Panc1 (cell line): ENCODE measurements around the gene TOPORS. TPM values are rescaled to one million over a fixed set of nuclear protein-coding genes. Genes with fewer than 3 reads are reported as not detected.

Source experiments
- ATAC-seq: fragments of 200-7000 bp; cut with Tn5 transposase; 2 replicates; pipeline ENCODE4 v1.9.1; 2020; ENCODE audit warnings: mild to moderate bottlenecking, moderate library complexity
- BruUV-seq: library from RNA; stranded (reverse); fragments of 400-500 nt; replicated peaks from 2 replicates; lab custom pipeline; 2021; lab: Mats Ljungman, UMichigan
- CTCF ChIA-PET: fragments of 300-600 bp; sonication (Branson Sonifier 250); formaldehyde crosslinking; loops from one replicate; lab custom pipeline; 2022; ENCODE audit warnings: antibody characterized with exemption; lab: Charles Lee
- POLR2A ChIA-PET: fragments of 300-600 bp; sonication (Branson Sonifier 250); formaldehyde crosslinking; loops from one replicate; lab custom pipeline; 2022; ENCODE audit warnings: antibody characterized with exemption; lab: Charles Lee
- DNase-seq: peaks from one replicate; pipeline ENCODE4 v3.0.0-alpha.2; 2010; ENCODE audit warnings: low read depth, low spot score
- H3K27ac ChIP-seq: 2 replicates; pipeline ENCODE4 v1.5.1; 2011; ENCODE audit warnings: mild to moderate bottlenecking, low read length, inconsistent platforms
- H3K27me3 ChIP-seq: fragments of 200-500 bp; sonication (Bioruptor generic); 2 replicates; pipeline ENCODE4 v1.6.0; 2014; ENCODE audit warnings: low read length, inconsistent platforms; ENCODE audit not compliant: control insufficient read depth, insufficient read depth
- H3K36me3 ChIP-seq: fragments of 200-500 bp; sonication (Bioruptor generic); 2 replicates; pipeline ENCODE4 v1.5.1; 2014; ENCODE audit warnings: inconsistent platforms, mild to moderate bottlenecking, low read length, moderate library complexity; ENCODE audit not compliant: control insufficient read depth, insufficient read depth
- H3K4me1 ChIP-seq: 2 replicates; pipeline ENCODE4 v1.5.1; 2011; ENCODE audit warnings: inconsistent platforms, mild to moderate bottlenecking, low read length, moderate library complexity; ENCODE audit not compliant: control insufficient read depth, insufficient read depth
- H3K4me3 ChIP-seq, 2 experiments: 2 replicates each; pipeline ENCODE4 v1.5.1; 2011 to 2012; ENCODE audit warnings: low read depth in 2 of 2, low read length in 2 of 2, mild to moderate bottlenecking in 2 of 2, inconsistent platforms in 1 of 2, moderate library complexity in 1 of 2
- H3K9me3 ChIP-seq: fragments of 200-500 bp; sonication (Bioruptor generic); 2 replicates; pipeline ENCODE4 v1.5.1; 2014; ENCODE audit warnings: low read depth, mild to moderate bottlenecking, inconsistent platforms, low read length, moderate library complexity; ENCODE audit not compliant: control insufficient read depth, insufficient read depth
- POLR2AphosphoS5 ChIP-seq: IDR thresholded peaks from 2 replicates; pipeline ENCODE4 v1.6.1; 2012; ENCODE audit warnings: mild to moderate bottlenecking, low read depth, low read length, moderate library complexity
- SIN3A ChIP-seq: IDR thresholded peaks from 2 replicates; pipeline ENCODE4 v1.6.1; 2012; ENCODE audit warnings: low read depth, mild to moderate bottlenecking, low read length, moderate library complexity, borderline replicate concordance; ENCODE audit not compliant: insufficient read depth
- TCF7L2 ChIP-seq: IDR thresholded peaks from 2 replicates; pipeline ENCODE4 v1.6.1; 2011; ENCODE audit warnings: mild to moderate bottlenecking, low read depth, low read length, inconsistent platforms
- in situ Hi-C: cut with HindIII; loops from 2 replicates; pipeline ENCODE4 v1.10.0; 2016; ENCODE audit warnings: low sequenced_read_pairs, low pct_unique_long_range_greater_than_20kb
- intact Hi-C: fragments of 100-400 bp; cut with micrococcal nuclease; formaldehyde crosslinking; loops from one replicate; pipeline ENCODE4 v1.10.0; 2022; ENCODE audit not compliant: unreplicated experiment
- total RNA-seq: library from RNA; stranded (reverse); gene quantifications from one replicate; pipeline ENCODE4 v1.2.1, GENCODE V29; 2021; ENCODE audit not compliant: unreplicated experiment
- TF ChIP-seq, protein P1 (sequence below): fragments of 450-650 bp; IDR thresholded peaks from 2 replicates; pipeline ENCODE4 v1.5.1; 2017; ENCODE audit warnings: mild to moderate bottlenecking
- TF ChIP-seq, protein P2 (sequence below), 2 experiments: IDR thresholded peaks; 2 replicates each; pipeline ENCODE4 v1.6.1; 2011 to 2012; ENCODE audit warnings: low read depth in 2 of 2, control low read depth in 1 of 2, low read length in 1 of 2, mild to moderate bottlenecking in 1 of 2, moderate library complexity in 1 of 2; ENCODE audit not compliant: insufficient read depth in 1 of 2

Gene TOPORS
- total RNA-seq, 1 experiment from 2014 or later, result 21.2 TPM

DNA sequence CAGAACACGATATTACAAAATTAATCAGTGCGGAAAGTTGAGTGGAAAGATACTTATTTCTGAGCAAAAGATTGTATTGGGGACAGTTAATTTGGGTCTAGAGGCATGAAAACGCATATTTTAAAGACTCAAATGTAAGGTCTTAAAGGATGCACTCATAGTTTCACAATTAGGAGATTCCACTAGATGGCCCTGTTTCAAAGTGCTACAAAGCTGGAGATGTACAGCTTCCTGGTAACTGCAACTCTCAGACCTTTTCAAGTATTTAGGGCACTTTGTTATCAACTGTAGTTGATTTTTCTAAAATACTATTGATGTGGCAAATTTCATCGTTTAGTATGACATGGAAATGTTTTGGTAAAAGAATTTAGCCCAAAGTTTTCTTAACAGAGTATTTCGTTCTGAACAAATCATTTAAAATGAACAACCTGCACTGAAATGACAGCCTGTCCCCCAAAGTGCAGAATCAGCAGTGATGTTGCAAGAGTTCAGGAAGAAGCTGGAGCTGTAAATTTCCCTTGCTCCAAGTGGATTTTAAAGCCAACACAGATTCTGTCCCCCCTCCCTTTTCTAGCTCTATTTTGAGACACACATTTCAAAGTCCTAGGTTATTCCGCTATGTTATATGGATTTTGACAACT, 36.8 kb upstream of the TOPORS start:
- POLR2A ChIA-PET, result no interaction called here
- DNase-seq (no peak), ATAC-seq (peak; percentile 89)
- H3K36me3 ChIP-seq, result no peaks in the 10 kb centered on the region
- intact Hi-C loops, result loop anchor here (2.0 to 10.0 kb wide), 2 partner anchors 56 to 380 kb away; no protein-coding TSS in a partner anchor
- H3K4me1 ChIP-seq, result no peaks in the 10 kb centered on the region
- H3K9me3 ChIP-seq, result no peaks in the 10 kb centered on the region
- CTCF ChIA-PET, result interaction anchor here (0.6 to 5.0 kb wide), 5 partner anchors 9 to 379 kb away, joined by 3 to 27 read pairs (median 4); no protein-coding TSS in a partner anchor
- BruUV-seq, result no TSS peak
- peaks cover 3% of the 10 kb centered on the region; the same call in 1 of the 2 replicates for H3K27me3 ChIP-seq
- in situ Hi-C loops, result no loop called here
- H3K4me3 ChIP-seq, result no peak overlapping the region
- TF ChIP-seq, protein P1, sequence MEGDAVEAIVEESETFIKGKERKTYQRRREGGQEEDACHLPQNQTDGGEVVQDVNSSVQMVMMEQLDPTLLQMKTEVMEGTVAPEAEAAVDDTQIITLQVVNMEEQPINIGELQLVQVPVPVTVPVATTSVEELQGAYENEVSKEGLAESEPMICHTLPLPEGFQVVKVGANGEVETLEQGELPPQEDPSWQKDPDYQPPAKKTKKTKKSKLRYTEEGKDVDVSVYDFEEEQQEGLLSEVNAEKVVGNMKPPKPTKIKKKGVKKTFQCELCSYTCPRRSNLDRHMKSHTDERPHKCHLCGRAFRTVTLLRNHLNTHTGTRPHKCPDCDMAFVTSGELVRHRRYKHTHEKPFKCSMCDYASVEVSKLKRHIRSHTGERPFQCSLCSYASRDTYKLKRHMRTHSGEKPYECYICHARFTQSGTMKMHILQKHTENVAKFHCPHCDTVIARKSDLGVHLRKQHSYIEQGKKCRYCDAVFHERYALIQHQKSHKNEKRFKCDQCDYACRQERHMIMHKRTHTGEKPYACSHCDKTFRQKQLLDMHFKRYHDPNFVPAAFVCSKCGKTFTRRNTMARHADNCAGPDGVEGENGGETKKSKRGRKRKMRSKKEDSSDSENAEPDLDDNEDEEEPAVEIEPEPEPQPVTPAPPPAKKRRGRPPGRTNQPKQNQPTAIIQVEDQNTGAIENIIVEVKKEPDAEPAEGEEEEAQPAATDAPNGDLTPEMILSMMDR, result peak; percentile 68; the same call in 1 of the 2 replicates
- no peak for TF ChIP-seq SIN3A
- TF ChIP-seq, protein P2, sequence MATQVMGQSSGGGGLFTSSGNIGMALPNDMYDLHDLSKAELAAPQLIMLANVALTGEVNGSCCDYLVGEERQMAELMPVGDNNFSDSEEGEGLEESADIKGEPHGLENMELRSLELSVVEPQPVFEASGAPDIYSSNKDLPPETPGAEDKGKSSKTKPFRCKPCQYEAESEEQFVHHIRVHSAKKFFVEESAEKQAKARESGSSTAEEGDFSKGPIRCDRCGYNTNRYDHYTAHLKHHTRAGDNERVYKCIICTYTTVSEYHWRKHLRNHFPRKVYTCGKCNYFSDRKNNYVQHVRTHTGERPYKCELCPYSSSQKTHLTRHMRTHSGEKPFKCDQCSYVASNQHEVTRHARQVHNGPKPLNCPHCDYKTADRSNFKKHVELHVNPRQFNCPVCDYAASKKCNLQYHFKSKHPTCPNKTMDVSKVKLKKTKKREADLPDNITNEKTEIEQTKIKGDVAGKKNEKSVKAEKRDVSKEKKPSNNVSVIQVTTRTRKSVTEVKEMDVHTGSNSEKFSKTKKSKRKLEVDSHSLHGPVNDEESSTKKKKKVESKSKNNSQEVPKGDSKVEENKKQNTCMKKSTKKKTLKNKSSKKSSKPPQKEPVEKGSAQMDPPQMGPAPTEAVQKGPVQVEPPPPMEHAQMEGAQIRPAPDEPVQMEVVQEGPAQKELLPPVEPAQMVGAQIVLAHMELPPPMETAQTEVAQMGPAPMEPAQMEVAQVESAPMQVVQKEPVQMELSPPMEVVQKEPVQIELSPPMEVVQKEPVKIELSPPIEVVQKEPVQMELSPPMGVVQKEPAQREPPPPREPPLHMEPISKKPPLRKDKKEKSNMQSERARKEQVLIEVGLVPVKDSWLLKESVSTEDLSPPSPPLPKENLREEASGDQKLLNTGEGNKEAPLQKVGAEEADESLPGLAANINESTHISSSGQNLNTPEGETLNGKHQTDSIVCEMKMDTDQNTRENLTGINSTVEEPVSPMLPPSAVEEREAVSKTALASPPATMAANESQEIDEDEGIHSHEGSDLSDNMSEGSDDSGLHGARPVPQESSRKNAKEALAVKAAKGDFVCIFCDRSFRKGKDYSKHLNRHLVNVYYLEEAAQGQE (IDR thresholded peaks at IDR 0.05; ENCODE audit: insufficient read depth in 1 of 2, low read depth in 2 of 2, low read length in 1 of 2), result no peak
- TF ChIP-seq POLR2AphosphoS5, result no peak
- no peak for TF ChIP-seq TCF7L2
- no peak overlapping the region for H3K27ac ChIP-seq

DNA sequence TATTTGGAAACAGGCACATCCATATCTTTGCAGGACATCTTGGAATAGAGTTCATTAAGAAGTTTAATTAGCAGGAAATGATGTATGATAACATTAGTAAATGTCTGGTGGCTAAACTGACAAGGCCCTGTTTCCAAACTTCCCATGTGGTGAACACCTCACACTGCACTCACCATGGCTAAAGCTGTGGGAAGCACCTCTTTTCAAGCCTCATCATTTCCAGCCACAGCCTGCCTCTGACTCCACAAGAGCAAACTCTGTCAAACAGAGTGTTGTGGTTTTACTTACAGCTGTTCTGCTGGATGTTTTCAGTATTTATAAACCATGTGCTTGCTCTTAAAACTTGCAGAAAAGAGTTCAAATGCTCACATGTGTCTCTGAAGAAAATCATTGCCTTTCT, 35.5 kb upstream of the TOPORS start:
- ChIA-PET CTCF (interaction anchor here (0.5 to 5.0 kb wide), 2 partner anchors 380 to 438 kb away, joined by 3 to 27 read pairs; no protein-coding TSS in a partner anchor), POLR2A (no interaction called here)
- intact Hi-C loops (loop anchor here (2.0 to 10.0 kb wide), 2 partner anchors 57 to 381 kb away; no protein-coding TSS in a partner anchor), in situ Hi-C loops (no loop called here)
- H3K27ac ChIP-seq, result no peak overlapping the region
- no TSS peak for BruUV-seq
- no peaks in the 10 kb centered on the region for H3K36me3 ChIP-seq
- H3K4me3 ChIP-seq, result no peak overlapping the region
- TF ChIP-seq, protein P2 (IDR thresholded peaks at IDR 0.05; ENCODE audit: insufficient read depth in 1 of 2, low read depth in 2 of 2, low read length in 1 of 2), result no peak
- TF ChIP-seq SIN3A (no peak), POLR2AphosphoS5 (no peak), TCF7L2 (no peak)
- TF ChIP-seq, protein P1, result no peak
- DNase-seq, result no peak
- no peaks in the 10 kb centered on the region for H3K9me3 ChIP-seq
- H3K4me1 ChIP-seq, result no peaks in the 10 kb centered on the region
- peaks cover 3% of the 10 kb centered on the region; the same call in 1 of the 2 replicates for H3K27me3 ChIP-seq
- no peak for ATAC-seq
